Measurements from ENCODE around the gene HYAL3. TPM values are rescaled to one million over a fixed set of nuclear protein-coding genes. Genes with fewer than 3 reads are reported as not detected.
"Not testable (repeated sequence)": the region's sequence is repeated elsewhere in the genome, so short reads cannot be mapped to it uniquely, and the experiment has no call there.

The HYAL3 gene
- total RNA-seq, 1 donor from 2014 or later, result 1.5 TPM

- ATAC-seq (no peak), DNase-seq (ENCODE audit: low spot score) (no peak)
- intact Hi-C loops (cut with DNase I), result loop anchor here (2.0 kb wide), 1 partner anchor 47 kb away; no protein-coding TSS in a partner anchor
Measured at GRCh38 chr3:50275996-50276761, 23.0 kb downstream of the HYAL3 start.

DNA sequence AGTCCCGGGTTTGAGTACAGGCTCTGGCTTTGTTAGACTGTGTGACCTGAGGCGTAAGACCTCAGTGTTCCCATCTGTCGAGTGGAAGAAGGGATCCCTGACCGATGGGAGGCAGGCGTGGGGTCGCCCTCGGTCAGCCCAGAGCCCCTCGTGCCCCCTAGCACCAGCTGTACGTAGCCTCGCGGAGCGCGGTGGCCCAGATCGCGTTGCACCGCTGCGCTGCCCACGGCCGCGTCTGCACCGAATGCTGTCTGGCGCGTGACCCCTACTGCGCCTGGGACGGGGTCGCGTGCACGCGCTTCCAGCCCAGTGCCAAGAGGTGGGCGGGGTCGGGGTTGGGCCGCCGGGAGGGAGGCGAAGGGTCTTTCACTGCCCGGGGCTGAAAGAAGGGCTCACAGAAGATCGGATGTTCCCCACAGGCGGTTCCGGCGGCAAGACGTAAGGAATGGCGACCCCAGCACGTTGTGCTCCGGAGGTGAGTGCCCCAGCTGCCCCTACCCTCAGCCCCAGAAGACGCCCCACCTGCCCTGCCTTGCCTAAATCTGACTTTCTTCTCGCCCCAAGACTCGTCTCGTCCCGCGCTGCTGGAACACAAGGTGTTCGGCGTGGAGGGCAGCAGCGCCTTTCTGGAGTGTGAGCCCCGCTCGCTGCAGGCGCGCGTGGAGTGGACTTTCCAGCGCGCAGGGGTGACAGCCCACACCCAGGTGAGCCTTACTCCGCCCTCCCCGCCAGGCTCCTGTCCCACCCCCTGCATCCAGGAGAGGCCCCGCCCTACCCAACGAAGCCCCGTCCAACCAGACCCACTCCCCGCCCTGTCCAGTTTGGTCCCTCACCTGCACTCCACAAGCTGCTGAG lies 23.8 kb downstream of the HYAL3 start:
- DNase-seq (ENCODE audit: low spot score) (no peak), ATAC-seq (no peak)
- intact Hi-C loops (cut with DNase I), result loop anchor here (2.0 kb wide), 1 partner anchor 47 kb away; no protein-coding TSS in a partner anchor

- no peak for DNase-seq (ENCODE audit: low spot score)
- peak; percentile 34 for ATAC-seq
- intact Hi-C loops (cut with DNase I), result loop anchor here (2.0 kb wide), 1 partner anchor 46 kb away; no protein-coding TSS in a partner anchor
Measured at GRCh38 chr3:50274371-50275104, 24.7 kb downstream of the HYAL3 start.

DNA sequence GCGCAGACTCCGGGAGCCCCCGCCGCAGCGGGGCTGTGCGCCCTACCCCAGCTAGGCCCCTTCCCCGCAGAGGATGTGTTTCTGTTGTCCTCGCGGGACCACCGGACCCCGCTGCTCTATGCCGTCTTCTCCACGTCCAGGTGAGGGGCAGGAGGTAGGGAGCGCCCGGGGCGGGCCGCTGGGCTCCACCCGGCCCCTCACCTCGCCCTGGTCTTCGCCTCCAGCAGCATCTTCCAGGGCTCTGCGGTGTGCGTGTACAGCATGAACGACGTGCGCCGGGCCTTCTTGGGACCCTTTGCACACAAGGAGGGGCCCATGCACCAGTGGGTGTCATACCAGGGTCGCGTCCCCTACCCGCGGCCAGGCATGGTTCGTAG lies 25.5 kb downstream of the HYAL3 start:
- intact Hi-C loops (cut with DNase I), result loop anchor here (2.0 kb wide), 1 partner anchor 45 kb away; no protein-coding TSS in a partner anchor
- DNase-seq (ENCODE audit: low spot score) (no peak), ATAC-seq (no peak)

- ATAC-seq, result peak; percentile 72
- peak; percentile 95 for DNase-seq (ENCODE audit: low spot score)
- intact Hi-C loops (cut with DNase I), result no loop called here
Measured at GRCh38 chr3:50272911-50273688, 26.1 kb downstream of the HYAL3 start.

DNA sequence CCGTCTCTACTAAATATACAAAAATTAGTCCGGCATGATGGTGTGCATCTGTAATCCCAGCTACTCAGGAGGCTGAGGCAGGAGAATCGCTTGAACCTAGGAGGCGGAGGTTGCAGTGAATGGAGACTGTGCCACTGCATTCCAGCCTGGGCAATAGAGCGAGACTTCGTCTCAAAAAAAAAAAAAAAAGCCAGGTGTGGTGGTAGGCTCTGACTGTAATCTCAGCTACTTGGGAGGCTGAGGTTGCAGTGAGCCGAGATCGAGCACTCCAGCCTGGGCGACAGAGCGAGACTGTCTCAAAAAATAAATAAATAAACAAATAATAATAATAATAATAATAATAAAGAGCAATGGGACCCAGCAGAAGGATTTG lies 26.7 kb downstream of the HYAL3 start:
- ATAC-seq; intact Hi-C loops (cut with DNase I); DNase-seq (ENCODE audit: low spot score): not testable (repeated sequence)

- no peak for ATAC-seq
- no peak for DNase-seq (ENCODE audit: low spot score)
- intact Hi-C loops (cut with DNase I), result no loop called here
Measured at GRCh38 chr3:50271314-50271936, 27.8 kb downstream of the HYAL3 start.

DNA sequence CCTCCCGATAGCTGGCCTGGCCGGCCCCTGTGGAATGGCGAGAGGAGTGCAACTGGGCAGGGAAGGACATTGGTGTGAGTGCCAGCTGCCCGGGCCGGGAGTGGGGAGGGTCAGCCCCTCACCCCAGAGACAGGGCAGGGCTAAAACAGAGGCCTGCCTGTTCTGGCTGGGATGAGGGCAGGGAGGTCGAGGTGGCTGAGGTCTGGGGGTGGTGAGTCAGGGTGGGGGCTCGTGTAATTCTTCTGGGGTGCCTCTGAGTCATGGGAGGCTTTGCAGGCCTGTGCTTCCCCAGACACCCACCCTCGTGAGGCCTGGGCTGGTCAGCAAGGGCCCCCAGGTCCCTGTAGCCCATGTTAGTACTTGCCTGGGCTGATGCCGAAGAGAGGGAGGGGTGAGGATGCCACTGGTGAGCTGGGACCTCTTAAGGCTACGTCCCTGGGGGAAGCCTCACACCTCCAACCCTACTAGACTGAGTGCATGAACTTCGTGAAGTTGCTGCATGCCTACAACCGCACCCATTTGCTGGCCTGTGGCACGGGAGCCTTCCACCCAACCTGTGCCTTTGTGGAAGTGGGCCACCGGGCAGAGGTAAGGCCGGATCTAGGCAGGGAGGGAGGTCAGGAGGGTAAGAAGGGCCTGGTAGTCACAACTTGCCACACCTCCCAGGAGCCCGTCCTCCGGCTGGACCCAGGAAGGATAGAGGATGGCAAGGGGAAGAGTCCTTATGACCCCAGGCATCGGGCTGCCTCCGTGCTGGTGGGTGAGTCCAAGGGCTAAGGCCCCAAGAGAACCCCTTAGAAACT lies 28.6 kb downstream of the HYAL3 start:
- intact Hi-C loops (cut with DNase I), result no loop called here
- DNase-seq (ENCODE audit: low spot score) (no peak), ATAC-seq (no peak)

DNA sequence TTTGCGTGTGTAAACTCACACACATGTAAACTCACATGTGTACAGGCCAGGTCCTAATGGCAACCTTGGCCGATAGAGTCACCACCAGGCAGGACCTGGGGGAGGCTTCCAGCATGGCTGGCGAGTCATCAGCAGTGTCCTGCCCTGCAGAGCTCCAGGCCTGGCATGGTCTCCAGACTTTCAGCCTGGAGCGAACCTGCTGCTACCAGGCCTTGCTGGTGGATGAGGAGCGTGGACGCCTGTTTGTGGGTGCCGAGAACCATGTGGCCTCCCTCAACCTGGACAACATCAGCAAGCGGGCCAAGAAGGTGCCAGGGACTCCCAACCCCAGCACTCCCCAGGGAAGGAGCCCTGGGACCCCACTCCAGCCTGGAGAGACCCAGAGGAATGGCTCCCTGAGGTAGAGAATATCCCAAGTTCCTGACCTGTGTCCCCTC lies 29.2 kb downstream of the HYAL3 start:
- DNase-seq (ENCODE audit: low spot score) (no peak), ATAC-seq (no peak)
- intact Hi-C loops (cut with DNase I), result no loop called here

DNA sequence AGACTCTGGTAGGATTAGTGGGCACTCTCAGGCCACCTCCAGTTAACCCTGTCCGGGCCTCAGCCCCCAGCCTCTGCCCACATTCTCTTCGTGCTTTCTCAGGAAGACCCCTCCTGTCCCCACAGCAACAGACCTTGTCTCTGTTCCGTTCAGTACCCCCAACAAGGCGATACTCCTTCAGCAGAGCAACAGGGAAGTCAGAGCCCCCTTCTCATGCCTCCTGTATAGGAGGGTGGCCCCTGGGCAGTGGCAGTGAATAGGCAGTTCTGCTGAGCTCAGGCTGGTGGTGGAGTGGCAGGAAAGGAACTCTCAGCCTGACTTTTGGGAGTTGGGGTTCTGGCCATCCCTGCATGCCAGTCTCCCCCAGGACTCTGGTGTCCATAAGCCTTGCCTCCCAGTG lies 29.7 kb downstream of the HYAL3 start:
- DNase-seq (ENCODE audit: low spot score), result no peak
- no peak for ATAC-seq
- intact Hi-C loops (cut with DNase I), result no loop called here

DNA sequence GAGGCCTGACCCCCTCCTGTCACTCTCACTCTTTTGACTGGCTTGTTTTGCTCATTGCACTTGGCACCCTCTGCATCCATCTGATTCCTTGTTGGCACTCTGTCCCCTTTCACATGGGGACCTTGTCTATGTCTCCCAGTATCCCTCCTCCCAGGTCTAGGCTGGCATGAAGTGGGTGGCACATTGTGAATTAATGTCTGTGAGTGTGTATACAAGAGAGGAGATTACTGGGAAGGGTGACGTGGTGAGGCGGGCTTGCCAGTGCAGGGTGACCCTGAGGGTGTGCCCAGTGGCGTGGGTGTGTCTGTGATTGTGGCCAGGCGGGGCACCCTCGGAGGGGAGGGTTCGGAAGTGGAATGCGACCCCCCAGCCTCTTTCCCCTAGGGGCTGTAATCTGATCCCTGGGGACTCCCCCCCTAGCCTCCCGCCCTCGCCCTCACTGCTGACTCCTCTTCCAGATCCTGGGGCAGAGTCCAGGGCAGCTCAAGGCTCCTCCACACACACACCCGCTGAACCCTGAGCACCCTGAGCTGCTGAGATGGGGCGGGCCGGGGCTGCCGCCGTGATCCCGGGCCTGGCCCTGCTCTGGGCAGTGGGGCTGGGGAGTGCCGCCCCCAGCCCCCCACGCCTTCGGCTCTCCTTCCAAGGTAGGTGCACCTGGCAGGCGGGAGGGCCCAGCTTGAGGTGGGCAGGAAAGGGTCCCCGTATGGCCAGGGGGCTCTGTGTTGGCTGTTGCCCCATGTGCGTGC lies 30.3 kb downstream of the HYAL3 start, which contains the start of gene SEMA3B:
Gene SEMA3B, plus strand, starts transcription at position 445 of the 749 bp plus-strand sequence. Its CDS starts 94 bp downstream, at position 539.
- peak; percentile 25 for ATAC-seq
- DNase-seq (ENCODE audit: low spot score), result peak; percentile 90
- intact Hi-C loops (cut with DNase I), result no loop called here

GRCh38 chr3:50268276-50268675 lies 30.9 kb downstream of the HYAL3 start:
- ATAC-seq (no peak), DNase-seq (ENCODE audit: low spot score) (no peak)
- intact Hi-C loops (cut with DNase I), result no loop called here

- DNase-seq (ENCODE audit: low spot score) (no peak), ATAC-seq (peak; percentile 53)
- intact Hi-C loops (cut with DNase I), result no loop called here
Measured at GRCh38 chr3:50267280-50267913, 31.8 kb downstream of the HYAL3 start.

- ATAC-seq (no peak), DNase-seq (ENCODE audit: low spot score) (no peak)
- intact Hi-C loops (cut with DNase I), result no loop called here
Measured at GRCh38 chr3:50266836-50267235, 32.4 kb downstream of the HYAL3 start.

DNA sequence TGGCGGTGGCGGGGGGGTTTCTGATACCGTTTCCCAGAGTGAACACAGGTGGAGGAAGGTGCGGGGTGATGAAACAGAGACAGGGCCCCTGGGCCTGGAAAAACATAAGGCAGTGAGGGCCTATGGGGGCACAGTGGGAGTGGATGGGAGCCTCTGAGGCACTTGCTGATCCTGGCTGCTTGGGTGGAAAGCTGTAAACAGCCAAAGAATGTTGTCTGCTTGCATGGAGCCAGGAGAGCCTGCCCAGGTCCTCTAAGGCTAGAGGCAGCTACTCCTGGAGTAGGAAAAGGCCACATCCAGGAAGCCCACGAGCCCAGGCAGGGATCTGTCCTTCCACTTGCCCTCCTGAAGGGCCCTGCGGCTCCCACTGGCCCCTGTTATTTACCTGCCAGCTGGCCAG lies 33.2 kb downstream of the HYAL3 start:
- intact Hi-C loops (cut with DNase I), result no loop called here
- DNase-seq (ENCODE audit: low spot score), result no peak
- ATAC-seq, result no peak

GRCh38 chr3:50265571-50265970 lies 33.6 kb downstream of the HYAL3 start:
- intact Hi-C loops (cut with DNase I), result no loop called here
- ATAC-seq, result no peak
- no peak for DNase-seq (ENCODE audit: low spot score)
